ENCODE measurements around the gene TMEM214.

The TMEM214 gene

GRCh38 chr2:27010139-27010538 is 22.6 kb upstream of the TMEM214 start:
- DNase-seq = peak; percentile 38

GRCh38 chr2:27013738-27014137 is 19.0 kb upstream of the TMEM214 start:
- no peak for DNase-seq

- DNase-seq = no peak
Observed at GRCh38 chr2:27014771-27015433, 17.9 kb upstream of the TMEM214 start.

GRCh38 chr2:27016801-27017325 is 15.9 kb upstream of the TMEM214 start:
- peak; percentile 73 for DNase-seq

- DNase-seq = no peak
Observed at GRCh38 chr2:27018142-27018541, 14.6 kb upstream of the TMEM214 start.

GRCh38 chr2:27019459-27019858 is 13.3 kb upstream of the TMEM214 start:
- DNase-seq = no peak

- no peak for DNase-seq
Observed at GRCh38 chr2:27019931-27020855, 12.6 kb upstream of the TMEM214 start.

GRCh38 chr2:27021253-27022049 is 11.3 kb upstream of the TMEM214 start:
- peak; percentile 15 for DNase-seq

GRCh38 chr2:27023740-27024139 is 9.0 kb upstream of the TMEM214 start:
- DNase-seq = no peak

- no peak for DNase-seq
Observed at GRCh38 chr2:27024188-27024587, 8.6 kb upstream of the TMEM214 start.

- DNase-seq = no peak
Observed at GRCh38 chr2:27024812-27025211, 8.0 kb upstream of the TMEM214 start.

GRCh38 chr2:27025281-27025800 is 7.4 kb upstream of the TMEM214 start:
- DNase-seq = no peak

- DNase-seq = no peak
Observed at GRCh38 chr2:27025861-27026851, 6.6 kb upstream of the TMEM214 start.

GRCh38 chr2:27027211-27027651 is 5.5 kb upstream of the TMEM214 start:
- no peak for DNase-seq

- DNase-seq = no peak
Observed at GRCh38 chr2:27029051-27029450, 3.7 kb upstream of the TMEM214 start.

- no peak for DNase-seq
Observed at GRCh38 chr2:27033253-27033852, 588 bp downstream of the TMEM214 start.

- DNase-seq = no peak
Observed at GRCh38 chr2:27038012-27038411, 5.2 kb downstream of the TMEM214 start.

- DNase-seq = no peak
Observed at GRCh38 chr2:27038631-27039339, 6.0 kb downstream of the TMEM214 start.

- no peak for DNase-seq
Observed at GRCh38 chr2:27039426-27039825, 6.7 kb downstream of the TMEM214 start.

GRCh38 chr2:27039871-27040270 is 7.1 kb downstream of the TMEM214 start:
- DNase-seq = no peak

All from fibroblast of skin of right biceps (primary cell).